ENCODE measurements around the gene TMEM51.

DNA sequence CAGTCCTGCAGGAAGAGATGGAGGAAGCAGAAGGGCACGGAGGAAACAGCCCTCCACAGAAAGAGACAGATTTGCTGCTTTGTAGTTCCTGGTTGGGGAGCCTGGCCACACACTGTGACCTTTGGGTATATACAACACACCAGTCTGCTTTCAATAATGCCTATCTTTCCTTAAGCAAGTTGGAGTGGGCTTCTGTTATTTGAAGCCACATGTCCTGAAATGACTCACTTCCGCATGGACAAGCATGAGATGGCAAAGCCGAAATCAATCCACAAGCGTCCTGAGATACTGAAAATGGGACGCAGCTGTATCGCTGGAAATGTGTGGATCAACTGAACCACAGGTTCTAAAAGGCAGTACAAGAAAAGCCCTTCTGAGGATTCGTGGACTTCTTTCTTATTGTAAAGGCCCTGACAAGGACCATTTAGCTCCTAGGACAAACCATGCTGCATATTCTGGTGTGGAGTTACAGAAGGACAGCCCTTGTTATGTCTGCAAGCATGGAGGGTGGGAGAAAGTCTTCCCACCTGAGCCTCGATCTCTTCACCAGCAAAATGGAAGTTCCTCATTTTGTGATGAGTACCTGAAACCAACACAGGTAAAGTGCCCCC lies 70.8 kb downstream of the TMEM51 start:
- TF ChIP-seq CTCF (IDR thresholded peaks at IDR 0.05) (no peak), POLR2A (IDR thresholded peaks at IDR 0.05) (no peak)

Measured in body of pancreas (tissue), 4 donors.